ENCODE results near the gene APBB1. TPM values are rescaled to one million over a fixed set of nuclear protein-coding genes. Genes with fewer than 3 reads are reported as not detected.

The APBB1 gene
- total and polyA plus RNA-seq, 9 of the 15 experiments (the other 6 are each of a cell fraction or from before 2014, with no cell fraction given), result 0.04 to 0.73 (median 0.40) TPM

DNA sequence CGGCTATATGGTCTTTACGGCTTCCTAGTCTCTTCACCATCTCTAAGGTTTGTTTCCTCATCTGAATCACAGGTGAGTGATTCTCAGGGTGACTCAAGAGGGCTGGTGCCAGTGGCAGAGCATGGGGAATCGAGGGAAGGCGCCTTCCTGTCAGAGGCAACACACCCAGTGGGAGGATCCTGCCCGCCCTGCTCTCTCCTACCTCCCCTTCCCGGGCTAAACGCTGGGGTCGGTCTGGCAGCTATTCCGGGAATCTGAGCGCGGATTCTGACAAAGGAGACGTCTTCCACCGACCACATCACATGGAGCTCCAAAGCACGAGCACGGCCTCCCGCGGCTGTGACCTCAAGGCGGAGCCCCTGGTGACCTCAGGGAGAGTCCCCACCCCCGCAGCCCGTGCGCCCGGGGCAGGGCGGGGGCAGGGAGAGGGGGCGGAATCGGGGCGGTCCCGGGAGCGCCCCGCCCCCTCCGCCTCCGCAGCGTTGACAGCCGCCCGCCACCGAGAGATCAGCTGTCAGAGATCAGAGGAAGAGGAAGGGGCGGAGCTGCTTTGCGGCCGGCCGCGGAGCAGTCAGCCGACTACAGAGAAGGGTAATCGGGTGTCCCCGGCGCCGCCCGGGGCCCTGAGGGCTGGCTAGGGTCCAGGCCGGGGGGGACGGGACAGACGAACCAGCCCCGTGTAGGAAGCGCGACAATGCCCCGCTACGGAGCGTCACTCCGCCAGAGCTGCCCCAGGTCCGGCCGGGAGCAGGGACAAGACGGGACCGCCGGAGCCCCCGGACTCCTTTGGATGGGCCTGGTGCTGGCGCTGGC, 28.8 kb downstream of the APBB1 start, which contains the start of gene SMPD1 (continued):
- TF ChIP-seq AFF4 (CRISPR knock-in tag; IDR thresholded peaks at IDR 0.05) (no peak), MEIS2 (IDR thresholded peaks at IDR 0.05; ENCODE audit: partially characterized antibody) (peak; percentile 98), E2F4 (CRISPR knock-in tag; IDR thresholded peaks at IDR 0.05; ENCODE audit: low read depth) (no peak), FUS (optimal IDR thresholded peaks at IDR 0.05; ENCODE audit: low read depth, low read length) (no peak), TARDBP (IDR thresholded peaks at IDR 0.05) (no peak), FOXJ2 (tag; IDR thresholded peaks at IDR 0.05) (no peak), LEF1 (IDR thresholded peaks at IDR 0.05) (peak; percentile 69), POLR2G (IDR thresholded peaks at IDR 0.05; ENCODE audit: low read depth, low read length) (peak; percentile 85), GATAD2A (IDR thresholded peaks at IDR 0.05) (no peak), CC2D1A (IDR thresholded peaks at IDR 0.05) (no peak), FOXA1 (IDR thresholded peaks at IDR 0.05; ENCODE audit: borderline replicate concordance) (no peak), RBM25 (IDR thresholded peaks at IDR 0.05; ENCODE audit: low read depth, low read length, severe bottlenecking) (no peak), ZNF41 (CRISPR knock-in tag; conservative IDR thresholded peaks at IDR 0.05) (no peak), ZNF384 (IDR thresholded peaks at IDR 0.05; ENCODE audit: low read depth, low read length) (no peak), PHB (CRISPR knock-in tag; IDR thresholded peaks at IDR 0.05) (no peak), RAD21 (CRISPR knock-in tag; conservative IDR thresholded peaks at IDR 0.05 in 1 of 2, IDR thresholded peaks at IDR 0.05 in 1 of 2) (no peak), SMARCC2 (IDR thresholded peaks at IDR 0.05; ENCODE audit: low read depth) (no peak), XRCC3 (IDR thresholded peaks at IDR 0.05) (no peak), KHSRP (IDR thresholded peaks at IDR 0.05) (no peak)
- TF ChIP-seq, protein P1, sequence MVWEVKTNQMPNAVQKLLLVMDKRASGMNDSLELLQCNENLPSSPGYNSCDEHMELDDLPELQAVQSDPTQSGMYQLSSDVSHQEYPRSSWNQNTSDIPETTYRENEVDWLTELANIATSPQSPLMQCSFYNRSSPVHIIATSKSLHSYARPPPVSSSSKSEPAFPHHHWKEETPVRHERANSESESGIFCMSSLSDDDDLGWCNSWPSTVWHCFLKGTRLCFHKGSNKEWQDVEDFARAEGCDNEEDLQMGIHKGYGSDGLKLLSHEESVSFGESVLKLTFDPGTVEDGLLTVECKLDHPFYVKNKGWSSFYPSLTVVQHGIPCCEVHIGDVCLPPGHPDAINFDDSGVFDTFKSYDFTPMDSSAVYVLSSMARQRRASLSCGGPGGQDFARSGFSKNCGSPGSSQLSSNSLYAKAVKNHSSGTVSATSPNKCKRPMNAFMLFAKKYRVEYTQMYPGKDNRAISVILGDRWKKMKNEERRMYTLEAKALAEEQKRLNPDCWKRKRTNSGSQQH (CRISPR knock-in tag; IDR thresholded peaks at IDR 0.05), result no peak
- TF ChIP-seq, protein P2, sequence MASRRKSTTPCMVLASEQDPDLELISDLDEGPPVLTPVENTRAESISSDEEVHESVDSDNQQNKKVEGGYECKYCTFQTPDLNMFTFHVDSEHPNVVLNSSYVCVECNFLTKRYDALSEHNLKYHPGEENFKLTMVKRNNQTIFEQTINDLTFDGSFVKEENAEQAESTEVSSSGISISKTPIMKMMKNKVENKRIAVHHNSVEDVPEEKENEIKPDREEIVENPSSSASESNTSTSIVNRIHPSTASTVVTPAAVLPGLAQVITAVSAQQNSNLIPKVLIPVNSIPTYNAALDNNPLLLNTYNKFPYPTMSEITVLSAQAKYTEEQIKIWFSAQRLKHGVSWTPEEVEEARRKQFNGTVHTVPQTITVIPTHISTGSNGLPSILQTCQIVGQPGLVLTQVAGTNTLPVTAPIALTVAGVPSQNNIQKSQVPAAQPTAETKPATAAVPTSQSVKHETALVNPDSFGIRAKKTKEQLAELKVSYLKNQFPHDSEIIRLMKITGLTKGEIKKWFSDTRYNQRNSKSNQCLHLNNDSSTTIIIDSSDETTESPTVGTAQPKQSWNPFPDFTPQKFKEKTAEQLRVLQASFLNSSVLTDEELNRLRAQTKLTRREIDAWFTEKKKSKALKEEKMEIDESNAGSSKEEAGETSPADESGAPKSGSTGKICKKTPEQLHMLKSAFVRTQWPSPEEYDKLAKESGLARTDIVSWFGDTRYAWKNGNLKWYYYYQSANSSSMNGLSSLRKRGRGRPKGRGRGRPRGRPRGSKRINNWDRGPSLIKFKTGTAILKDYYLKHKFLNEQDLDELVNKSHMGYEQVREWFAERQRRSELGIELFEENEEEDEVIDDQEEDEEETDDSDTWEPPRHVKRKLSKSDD (conservative IDR thresholded peaks at IDR 0.05; ENCODE audit: low read length), result no peak

Measured in K562 (cell line).